Tibial nerve (tissue), 4 donors: ENCODE data around the gene BTRC.

Experiments
- CTCF ChIP-seq, 5 experiments: fragments of 200-600 bp in 3 of 5; fragments of 450-650 bp in 2 of 5; sonication (generic) in 3 of 5; IDR thresholded peaks; one replicate each; pipeline ENCODE4 v1.5.1; 2016 to 2019; ENCODE audit warnings: antibody characterized with exemption in 5 of 5, mild to moderate bottlenecking in 3 of 5, moderate library complexity in 2 of 5
- EP300 ChIP-seq, 2 donors: sonication (generic); formaldehyde crosslinking; IDR thresholded peaks; one replicate each; pipeline ENCODE4 v1.6.1; 2017; ENCODE audit warnings: antibody characterized with exemption in 2 of 2, mild to moderate bottlenecking in 1 of 2
- POLR2A ChIP-seq, 2 donors: fragments of 450-650 bp; IDR thresholded peaks; one replicate each; pipeline ENCODE4 v1.6.1; 2017; ENCODE audit warnings: antibody characterized with exemption in 2 of 2, mild to moderate bottlenecking in 2 of 2, moderate library complexity in 2 of 2

GRCh38 chr10:101337836-101338235 is 16.1 kb upstream of the BTRC start:
- TF ChIP-seq CTCF (IDR thresholded peaks at IDR 0.05) (no peak), EP300 (IDR thresholded peaks at IDR 0.05) (no peak), POLR2A (IDR thresholded peaks at IDR 0.05) (no peak)
